Natural killer cell (primary cell): ENCODE data around the gene TENM4. TPM values are rescaled to one million over a fixed set of nuclear protein-coding genes. Genes with fewer than 3 reads are reported as not detected.

Experiments used
- ATAC-seq, 3 donors: fragments of 150-1000 bp in 2 of 3; fragments of 200-7000 bp in 1 of 3; cut with Tn5 transposase; 1 replicate in 1 of 3; 2 replicates in 2 of 3; pipeline ENCODE4 v1.10.0; 2021; ENCODE audit warnings: mild to moderate bottlenecking in 2 of 3, moderate library complexity in 2 of 3
- DNase-seq, 2 donors: peaks; one replicate each; pipeline versions ENCODE4 v3.0.0 to v3.0.0-alpha.2; 2013 to 2021; ENCODE audit warnings: mixed read lengths in 1 of 2
- H3K27ac ChIP-seq: one replicate; pipeline ENCODE4 v1.5.1; 2013; ENCODE audit warnings: mild to moderate bottlenecking, low read length
- H3K27me3 ChIP-seq: one replicate; pipeline ENCODE4 v1.6.1; 2013; ENCODE audit warnings: low read length; ENCODE audit not compliant: control insufficient read depth, insufficient read depth
- H3K36me3 ChIP-seq: one replicate; pipeline ENCODE4 v1.6.1; 2013; ENCODE audit warnings: low read length; ENCODE audit not compliant: control insufficient read depth, insufficient read depth
- H3K4me1 ChIP-seq: one replicate; pipeline ENCODE4 v1.6.1; 2013; ENCODE audit warnings: low read length; ENCODE audit not compliant: control insufficient read depth, insufficient read depth
- H3K4me3 ChIP-seq: one replicate; pipeline ENCODE4 v1.5.1; 2013; ENCODE audit warnings: low read length
- H3K9me3 ChIP-seq: one replicate; pipeline ENCODE4 v1.6.1; 2013; ENCODE audit warnings: low read length; ENCODE audit not compliant: control insufficient read depth, insufficient read depth
- H3K27ac Mint-ChIP-seq, 2 donors: one replicate each; pipeline ENCODE4 v1.8.0; 2022; ENCODE audit warnings: mild to moderate bottlenecking in 2 of 2, mixed read lengths in 2 of 2, moderate library complexity in 1 of 2
- H3K27me3 Mint-ChIP-seq, 2 donors: one replicate each; pipeline ENCODE4 v1.8.0; 2022; ENCODE audit warnings: low read depth in 2 of 2, mixed read lengths in 2 of 2
- H3K36me3 Mint-ChIP-seq: one replicate; pipeline ENCODE4 v1.8.0; 2022; ENCODE audit warnings: mixed read lengths
- H3K4me1 Mint-ChIP-seq, 2 donors: one replicate each; pipeline ENCODE4 v1.8.0; 2022; ENCODE audit warnings: mixed read lengths in 2 of 2
- H3K4me3 Mint-ChIP-seq: one replicate; pipeline ENCODE4 v1.8.0; 2022; ENCODE audit warnings: mild to moderate bottlenecking, moderate library complexity, mixed read lengths
- H3K9me3 Mint-ChIP-seq, 2 donors: one replicate each; pipeline ENCODE4 v1.8.0; 2022; ENCODE audit warnings: mixed read lengths in 2 of 2
- WGBS: methylation state at CpG from one replicate; pipeline ENCODE4 v1.1.7; 2013; ENCODE audit warnings: missing lambda C conversion rate; ENCODE audit not compliant: insufficient coverage; 5-methylcytosine and 5-hydroxymethylcytosine counted together
- intact Hi-C: fragments of 100-400 bp; cut with micrococcal nuclease; formaldehyde crosslinking; loops from one replicate; pipeline ENCODE4 v1.14.2; 2022
- total RNA-seq, 4 donors: library from RNA; stranded (reverse); fragments of 120-200 nt in 1 of 4; gene quantifications; one replicate each; pipeline versions ENCODE4 v1.2.3 to v1.2.4, GENCODE V29; 2013 to 2022
- TF ChIP-seq, protein P1 (sequence below): fragments of 200-600 bp; IDR thresholded peaks from one replicate; pipeline ENCODE4 v1.8.0; 2022; ENCODE audit warnings: antibody characterized with exemption

The TENM4 gene
- total RNA-seq, 3 donors from 2014 or later (not counting 1 experiment from before 2014, with no cell fraction given) = 0.63 to 0.75 TPM; not detected in 1

DNA sequence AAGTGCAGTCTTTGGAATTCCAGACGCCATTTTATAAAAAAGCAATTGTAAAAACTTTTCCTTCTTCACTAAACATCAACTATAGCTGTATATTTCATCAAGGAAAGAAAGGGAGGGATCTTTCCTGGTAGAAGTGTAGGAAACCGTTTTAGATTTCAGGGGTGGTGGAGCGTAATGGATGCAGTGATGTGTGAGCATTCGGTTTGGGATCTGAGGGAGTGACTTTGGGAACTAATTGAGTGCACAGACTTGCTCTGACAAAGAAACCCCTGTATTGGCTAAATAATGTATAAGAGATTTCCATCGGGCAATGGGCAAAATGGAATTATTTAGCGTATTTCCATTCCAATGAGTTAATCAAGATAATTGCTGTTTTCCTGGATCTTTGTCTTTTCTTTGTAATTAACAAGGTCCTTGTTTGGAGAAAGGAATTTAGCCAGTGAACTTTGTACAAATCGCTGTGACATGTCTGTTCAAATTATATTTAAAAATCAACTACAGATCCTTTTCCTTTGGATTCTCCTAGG lies 741.2 kb downstream of the TENM4 start:
- Mint-ChIP-seq H3K36me3 (no peaks in the 10 kb centered on the region), H3K9me3 (no peaks in the 10 kb centered on the region), H3K27ac (no peak overlapping the region), H3K4me3 (no peak overlapping the region), H3K27me3 (peaks cover 8 to 12% of the 10 kb centered on the region in 2 donors), H3K4me1 (no peaks in the 10 kb centered on the region)
- Histone ChIP-seq H3K27ac (no peak overlapping the region), H3K36me3 (no peaks in the 10 kb centered on the region), H3K27me3 (no peaks in the 10 kb centered on the region), H3K4me3 (no peak overlapping the region), H3K9me3 (no peaks in the 10 kb centered on the region), H3K4me1 (no peaks in the 10 kb centered on the region)
- TF ChIP-seq, protein P1, sequence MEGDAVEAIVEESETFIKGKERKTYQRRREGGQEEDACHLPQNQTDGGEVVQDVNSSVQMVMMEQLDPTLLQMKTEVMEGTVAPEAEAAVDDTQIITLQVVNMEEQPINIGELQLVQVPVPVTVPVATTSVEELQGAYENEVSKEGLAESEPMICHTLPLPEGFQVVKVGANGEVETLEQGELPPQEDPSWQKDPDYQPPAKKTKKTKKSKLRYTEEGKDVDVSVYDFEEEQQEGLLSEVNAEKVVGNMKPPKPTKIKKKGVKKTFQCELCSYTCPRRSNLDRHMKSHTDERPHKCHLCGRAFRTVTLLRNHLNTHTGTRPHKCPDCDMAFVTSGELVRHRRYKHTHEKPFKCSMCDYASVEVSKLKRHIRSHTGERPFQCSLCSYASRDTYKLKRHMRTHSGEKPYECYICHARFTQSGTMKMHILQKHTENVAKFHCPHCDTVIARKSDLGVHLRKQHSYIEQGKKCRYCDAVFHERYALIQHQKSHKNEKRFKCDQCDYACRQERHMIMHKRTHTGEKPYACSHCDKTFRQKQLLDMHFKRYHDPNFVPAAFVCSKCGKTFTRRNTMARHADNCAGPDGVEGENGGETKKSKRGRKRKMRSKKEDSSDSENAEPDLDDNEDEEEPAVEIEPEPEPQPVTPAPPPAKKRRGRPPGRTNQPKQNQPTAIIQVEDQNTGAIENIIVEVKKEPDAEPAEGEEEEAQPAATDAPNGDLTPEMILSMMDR = no peak
- no peak for ATAC-seq
- WGBS = 93% methylated on average over 5 of the region's 7 CpGs
- no peak for DNase-seq
- intact Hi-C loops = no loop called here

DNA sequence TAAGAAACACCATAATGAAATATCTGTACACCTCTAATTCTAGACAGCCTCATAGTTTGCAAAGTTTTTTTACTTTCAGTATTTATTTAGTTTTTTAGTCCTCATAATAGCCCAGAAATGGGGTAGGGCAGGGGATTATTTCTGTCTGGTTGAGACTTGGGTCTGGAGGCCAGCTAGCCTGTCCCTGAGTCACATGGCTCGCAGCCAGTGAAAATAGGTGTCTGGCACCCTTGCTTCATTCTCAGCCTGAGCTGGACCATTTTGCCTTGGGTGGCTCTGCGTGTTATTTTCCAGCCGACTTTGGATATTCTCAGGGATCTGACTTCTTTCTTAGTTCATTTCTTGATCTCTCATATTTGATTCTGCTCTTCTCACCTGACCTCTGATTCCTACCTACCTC lies 742.2 kb downstream of the TENM4 start:
- TF ChIP-seq, protein P1 = no peak
- Histone ChIP-seq H3K4me1 (no peaks in the 10 kb centered on the region), H3K27ac (no peak overlapping the region), H3K4me3 (no peak overlapping the region), H3K36me3 (no peaks in the 10 kb centered on the region), H3K27me3 (no peaks in the 10 kb centered on the region), H3K9me3 (no peaks in the 10 kb centered on the region)
- DNase-seq (no peak), ATAC-seq (no peak)
- intact Hi-C loops = no loop called here
- H3K4me1 Mint-ChIP-seq = no peaks in the 10 kb centered on the region
- no peak overlapping the region for H3K4me3 Mint-ChIP-seq
- no peaks in the 10 kb centered on the region for H3K36me3 Mint-ChIP-seq
- H3K27me3 Mint-ChIP-seq = peaks cover 8 to 12% of the 10 kb centered on the region in 2 donors
- no peak overlapping the region for H3K27ac Mint-ChIP-seq
- no peaks in the 10 kb centered on the region for H3K9me3 Mint-ChIP-seq
- WGBS = 91% methylated on average over 3 of the region's 3 CpGs

DNA sequence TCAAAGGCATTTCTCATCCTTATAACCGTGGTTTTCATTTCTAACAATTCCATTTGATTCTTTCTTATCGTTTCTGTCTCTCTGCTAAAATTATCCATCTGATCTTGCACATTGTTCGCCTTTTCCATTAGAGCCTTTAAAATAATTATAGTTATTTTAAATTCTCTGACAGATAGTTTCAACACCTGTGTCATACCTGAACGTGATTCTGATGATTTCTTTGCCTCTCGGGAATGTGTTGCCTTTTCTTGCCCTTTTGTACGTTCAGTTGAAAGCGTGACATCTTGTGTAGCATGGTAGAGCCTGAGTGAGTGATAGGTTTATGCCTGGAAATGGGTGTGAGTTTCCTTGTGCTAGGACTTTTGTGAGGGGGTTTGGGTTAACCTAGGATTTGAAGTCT lies 744.7 kb downstream of the TENM4 start:
- DNase-seq = no peak
- ATAC-seq = no peak
- 82% methylated on average over 5 of the region's 7 CpGs for WGBS
- Mint-ChIP-seq H3K27me3 (peaks cover 11 to 12% of the 10 kb centered on the region in 2 donors), H3K9me3 (no peaks in the 10 kb centered on the region), H3K4me1 (no peaks in the 10 kb centered on the region), H3K27ac (no peak overlapping the region), H3K36me3 (no peaks in the 10 kb centered on the region), H3K4me3 (no peak overlapping the region)
- Histone ChIP-seq H3K36me3 (no peaks in the 10 kb centered on the region), H3K4me3 (no peak overlapping the region), H3K27ac (no peak overlapping the region), H3K27me3 (no peaks in the 10 kb centered on the region), H3K9me3 (no peaks in the 10 kb centered on the region), H3K4me1 (no peaks in the 10 kb centered on the region)
- TF ChIP-seq, protein P1 = no peak
- intact Hi-C loops = no loop called here

DNA sequence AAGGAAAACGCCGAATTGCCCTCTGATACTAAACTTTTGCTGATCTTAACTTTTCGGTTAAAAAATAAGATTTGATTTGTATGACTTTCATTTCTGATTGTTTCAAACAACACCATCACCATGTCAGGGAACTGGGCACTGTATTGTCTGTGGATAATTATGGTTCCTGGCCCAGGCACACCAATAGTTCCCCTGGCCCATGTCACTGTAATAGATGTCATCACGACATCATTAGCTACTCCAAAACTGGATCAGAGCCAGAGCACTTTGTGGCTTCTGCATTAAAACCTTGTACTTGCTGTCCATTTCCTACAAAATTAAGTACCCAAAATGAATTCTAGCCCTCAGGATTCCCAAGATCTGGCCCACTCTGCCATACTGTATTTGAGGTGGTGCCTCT lies 746.7 kb downstream of the TENM4 start:
- H3K36me3 ChIP-seq = no peaks in the 10 kb centered on the region
- intact Hi-C loops = no loop called here
- H3K27ac ChIP-seq = no peak overlapping the region
- no peaks in the 10 kb centered on the region for H3K27me3 ChIP-seq
- no peak overlapping the region for H3K4me3 Mint-ChIP-seq
- H3K4me1 ChIP-seq = no peaks in the 10 kb centered on the region
- 93% methylated on average over 4 of the region's 4 CpGs for WGBS
- ATAC-seq (no peak), DNase-seq (no peak)
- no peaks in the 10 kb centered on the region for H3K9me3 ChIP-seq
- H3K27ac Mint-ChIP-seq = no peak overlapping the region
- H3K4me3 ChIP-seq = no peak overlapping the region
- no peaks in the 10 kb centered on the region for H3K4me1 Mint-ChIP-seq
- H3K9me3 Mint-ChIP-seq = no peaks in the 10 kb centered on the region
- peaks cover 6 to 12% of the 10 kb centered on the region in 2 donors for H3K27me3 Mint-ChIP-seq
- TF ChIP-seq, protein P1 = no peak
- H3K36me3 Mint-ChIP-seq = no peaks in the 10 kb centered on the region
